GM18951 (cell line): ENCODE data around the gene GTPBP3.

ENCODE experiments used
- POLR2A ChIP-seq: IDR thresholded peaks from 4 replicates; pipeline ENCODE4 v1.6.1; 2011; ENCODE audit warnings: mild to moderate bottlenecking; ENCODE audit not compliant: insufficient read length, insufficient read depth; ENCODE audit errors: extremely low read depth
- in situ Hi-C: fragments of 300-500 bp; cut with MboI; formaldehyde crosslinking; loops from one replicate; pipeline ENCODE4 v1.12.0; 2022; ENCODE audit warnings: low sequenced_read_pairs, mixed read lengths, inconsistent platforms; ENCODE audit not compliant: unreplicated experiment

The GTPBP3 gene

DNA sequence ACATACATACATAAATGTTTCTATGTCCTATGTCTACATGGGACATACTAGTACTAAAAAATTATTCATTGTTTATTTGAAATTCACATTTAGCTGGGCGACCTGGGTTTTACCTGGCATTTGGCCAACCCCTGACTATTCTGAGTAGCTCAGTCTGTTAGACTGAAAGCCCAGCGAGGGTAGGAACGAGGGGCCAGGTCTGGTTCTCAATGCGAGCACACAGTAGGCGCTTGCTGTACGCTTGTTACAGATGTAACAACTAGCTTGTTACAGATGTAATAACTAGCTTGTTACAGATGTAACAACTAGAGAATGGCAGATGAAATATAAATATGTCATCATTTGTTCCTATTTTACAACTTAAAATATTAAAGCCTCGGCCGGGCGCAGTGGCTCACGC is 1.8 kb upstream of the GTPBP3 start:
- no peak for TF ChIP-seq POLR2A
- in situ Hi-C loops = no loop called here

DNA sequence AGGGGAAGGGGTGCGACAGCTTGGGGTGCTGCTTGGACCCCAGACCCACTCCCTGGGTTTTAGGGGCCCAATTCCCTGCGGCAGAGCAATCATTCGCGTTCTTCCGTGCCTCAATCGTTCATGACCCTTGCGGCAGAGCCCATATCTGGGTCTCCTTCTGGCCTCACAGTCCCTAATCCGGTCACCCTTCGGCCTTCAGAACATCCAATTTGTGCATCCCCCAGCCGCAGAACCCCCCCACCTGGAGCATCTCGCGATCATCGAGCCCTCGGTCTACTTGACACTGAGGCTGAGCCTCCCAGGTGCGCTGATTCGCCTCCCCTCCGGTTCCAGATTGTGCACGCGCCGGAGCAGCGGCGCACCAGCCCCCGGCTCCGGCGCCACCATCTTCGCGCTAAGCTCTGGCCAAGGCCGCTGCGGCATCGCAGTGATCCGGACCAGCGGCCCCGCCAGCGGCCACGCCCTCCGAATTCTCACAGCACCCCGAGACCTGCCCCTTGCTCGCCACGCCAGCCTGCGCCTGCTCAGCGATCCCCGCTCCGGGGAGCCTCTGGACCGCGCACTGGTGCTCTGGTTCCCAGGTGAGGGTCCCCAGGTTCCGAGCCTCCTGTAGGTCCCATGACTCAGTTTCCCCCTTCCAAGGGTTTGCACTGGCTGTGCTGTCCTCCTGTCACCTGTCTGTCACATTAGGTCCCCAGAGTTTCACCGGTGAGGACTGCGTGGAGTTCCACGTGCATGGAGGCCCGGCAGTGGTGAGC is 501 bp downstream of the GTPBP3 start:
- TF ChIP-seq POLR2A = no peak
- in situ Hi-C loops = no loop called here

DNA sequence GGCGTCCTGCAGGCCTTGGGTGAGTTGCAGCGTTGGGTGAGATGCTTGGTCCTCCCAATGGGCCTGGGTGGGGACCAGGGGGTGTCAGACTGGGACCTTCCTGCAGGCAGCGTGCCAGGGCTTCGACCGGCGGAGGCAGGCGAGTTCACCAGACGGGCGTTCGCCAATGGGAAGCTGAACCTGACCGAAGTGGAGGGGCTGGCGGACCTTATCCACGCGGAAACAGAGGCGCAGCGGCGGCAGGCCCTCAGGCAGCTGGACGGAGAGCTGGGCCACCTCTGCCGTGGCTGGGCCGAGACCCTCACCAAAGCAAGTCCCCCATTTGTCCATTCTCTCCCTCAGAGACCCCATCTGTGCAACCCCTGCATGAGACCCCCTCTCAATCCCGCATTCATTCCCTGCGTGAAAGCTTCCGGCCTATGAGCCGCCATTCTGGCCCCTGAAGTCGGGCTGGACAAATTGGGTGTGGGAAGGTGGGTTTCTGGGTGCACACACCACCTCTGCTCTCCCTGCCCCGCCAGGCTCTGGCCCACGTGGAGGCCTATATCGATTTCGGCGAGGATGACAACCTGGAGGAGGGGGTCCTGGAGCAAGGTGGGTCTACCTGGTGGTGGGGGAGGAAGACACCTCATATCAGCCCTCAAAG is 1.2 kb downstream of the GTPBP3 start:
- no peak for TF ChIP-seq POLR2A

DNA sequence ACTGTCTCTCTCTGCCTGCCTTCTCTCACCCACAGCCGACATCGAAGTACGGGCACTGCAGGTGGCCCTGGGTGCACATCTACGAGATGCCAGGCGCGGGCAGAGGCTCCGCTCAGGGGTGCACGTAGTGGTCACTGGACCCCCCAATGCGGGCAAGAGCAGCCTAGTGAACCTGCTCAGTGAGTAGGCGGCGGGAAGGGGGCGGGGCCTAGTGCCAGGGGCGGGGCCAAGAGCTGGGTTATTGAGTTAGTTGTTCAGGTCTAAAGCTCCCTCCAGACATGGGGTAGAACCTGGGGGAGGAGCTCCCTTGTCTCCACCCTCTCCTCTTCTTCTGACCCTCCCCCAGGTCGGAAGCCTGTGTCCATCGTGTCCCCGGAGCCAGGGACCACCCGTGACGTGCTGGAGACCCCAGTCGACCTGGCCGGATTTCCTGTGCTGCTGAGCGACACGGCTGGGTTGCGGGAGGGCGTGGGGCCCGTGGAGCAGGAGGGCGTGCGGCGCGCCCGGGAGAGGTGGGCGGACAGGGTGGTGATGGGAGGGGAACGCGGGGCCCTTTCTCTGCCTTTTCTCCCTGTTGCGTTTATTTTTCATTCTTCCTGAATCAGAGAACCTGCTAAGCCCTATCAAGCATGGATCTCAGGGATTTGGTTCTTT is 1.9 kb downstream of the GTPBP3 start:
- no peak for TF ChIP-seq POLR2A
- in situ Hi-C loops = no loop called here

More for the DNA sequence above, 1.2 kb downstream of the GTPBP3 start:
- in situ Hi-C loops = no loop called here

DNA sequence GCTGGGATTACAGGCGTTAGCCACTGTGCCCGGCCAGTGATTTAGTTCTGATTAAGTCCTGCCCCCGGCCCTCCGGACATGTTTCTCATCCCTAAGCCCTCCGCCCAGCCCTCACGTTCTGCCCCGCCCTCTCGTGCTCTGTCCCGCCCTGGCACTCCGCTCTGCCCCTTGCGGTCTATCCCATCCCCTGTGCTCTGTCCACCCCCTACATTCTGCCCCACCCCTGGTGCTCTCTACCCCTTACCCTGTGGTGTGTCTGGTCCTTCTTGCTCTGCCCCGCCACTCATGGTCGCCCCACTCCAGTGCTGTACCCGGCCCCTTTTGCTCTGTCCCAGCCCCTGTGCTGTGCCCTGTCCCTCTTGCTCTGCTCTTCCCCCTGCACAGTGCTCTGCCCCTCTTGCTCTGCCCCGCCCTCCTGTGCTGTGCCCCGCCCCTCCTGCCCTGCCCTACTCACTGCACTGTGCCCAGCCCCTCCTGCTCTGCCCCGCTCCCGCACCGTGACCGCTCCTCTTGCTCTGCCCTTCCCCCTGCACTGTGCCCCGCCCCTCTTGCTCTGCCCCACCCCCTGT is 3.0 kb downstream of the GTPBP3 start:
- TF ChIP-seq POLR2A = no peak
- in situ Hi-C loops = no loop called here

DNA sequence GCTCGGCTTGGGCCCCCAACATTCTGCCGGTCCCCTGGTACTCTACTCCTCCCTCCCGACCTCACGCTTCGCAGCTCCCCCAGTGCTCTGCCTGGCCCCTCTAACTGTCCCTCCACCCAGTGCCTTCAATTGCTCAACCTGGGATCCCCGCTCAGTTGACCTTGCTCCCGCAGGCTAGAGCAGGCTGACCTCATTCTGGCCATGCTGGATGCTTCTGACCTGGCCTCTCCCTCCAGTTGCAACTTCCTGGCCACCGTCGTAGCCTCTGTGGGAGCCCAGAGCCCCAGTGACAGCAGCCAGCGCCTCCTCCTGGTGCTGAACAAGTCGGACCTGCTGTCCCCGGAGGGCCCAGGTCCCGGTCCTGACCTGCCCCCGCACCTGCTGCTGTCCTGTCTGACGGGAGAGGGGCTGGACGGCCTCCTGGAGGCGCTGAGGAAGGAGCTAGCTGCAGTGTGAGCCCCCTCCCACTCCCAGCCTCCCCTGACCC is 3.6 kb downstream of the GTPBP3 start:
- TF ChIP-seq POLR2A = no peak
- in situ Hi-C loops = no loop called here

DNA sequence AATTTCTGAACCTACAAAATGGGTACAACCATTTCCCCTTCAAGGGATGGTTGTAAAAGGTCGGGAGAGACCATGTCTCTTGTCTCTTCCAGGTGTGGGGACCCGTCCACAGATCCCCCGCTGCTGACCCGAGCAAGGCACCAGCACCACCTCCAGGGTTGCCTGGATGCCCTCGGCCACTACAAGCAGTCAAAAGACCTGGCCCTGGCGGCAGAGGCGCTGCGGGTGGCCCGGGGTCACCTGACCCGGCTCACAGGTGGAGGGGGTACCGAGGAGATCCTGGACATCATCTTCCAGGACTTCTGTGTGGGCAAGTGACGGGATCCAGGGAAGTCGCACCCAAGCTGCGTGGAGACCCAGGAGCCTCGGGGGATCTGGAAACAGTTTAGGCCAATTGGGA is 4.0 kb downstream of the GTPBP3 start:
- in situ Hi-C loops = no loop called here
- no peak for TF ChIP-seq POLR2A

DNA sequence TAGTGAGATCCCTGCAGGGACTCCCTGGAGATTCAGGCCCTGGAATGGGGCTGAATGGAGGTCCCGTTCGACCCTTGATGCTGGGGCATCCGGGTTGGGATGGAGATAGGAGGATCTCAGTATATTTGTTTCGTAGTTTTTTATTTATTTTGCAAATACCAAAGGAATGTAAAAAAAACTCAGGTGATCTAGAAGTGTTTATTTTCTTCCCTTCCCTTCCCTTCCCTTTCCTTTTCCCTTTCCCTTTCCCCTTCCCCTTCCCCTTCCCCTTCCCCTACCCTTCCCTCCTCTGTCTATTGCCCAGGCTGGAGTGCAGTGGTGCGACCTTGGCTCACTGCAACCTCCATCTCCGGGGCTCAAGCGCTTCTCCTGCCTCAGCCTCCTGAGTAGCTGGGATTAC is 4.5 kb downstream of the GTPBP3 start:
- no peak for TF ChIP-seq POLR2A
- in situ Hi-C loops = no loop called here

DNA sequence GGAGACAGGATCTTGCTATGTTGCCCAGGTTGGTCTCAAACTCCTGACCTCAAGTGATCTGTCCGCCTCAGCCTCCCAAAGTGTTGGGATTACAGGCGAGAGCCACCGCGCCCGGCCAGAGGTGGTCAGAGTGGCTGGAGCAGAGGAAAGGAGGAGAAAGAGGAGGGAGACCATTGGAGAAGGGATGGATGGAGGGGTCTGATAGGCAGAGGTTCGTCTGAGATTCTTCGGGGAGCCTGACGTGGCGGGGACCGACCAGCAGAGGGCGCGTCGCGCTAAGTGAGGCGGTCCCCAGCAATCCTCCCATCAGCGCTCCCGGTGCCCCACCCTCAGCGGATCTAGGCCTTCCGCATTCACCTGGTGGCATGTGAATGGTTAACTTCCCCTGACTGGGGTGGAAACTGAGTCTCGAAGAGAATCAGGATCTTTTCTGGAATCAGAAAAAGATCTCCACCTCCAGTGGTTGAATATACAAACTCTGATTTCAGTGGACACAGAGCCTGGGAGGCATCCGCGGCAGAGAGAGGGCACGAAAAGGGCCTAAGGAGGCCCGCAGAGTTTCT is 8.8 kb downstream of the GTPBP3 start:
- TF ChIP-seq POLR2A = no peak
- in situ Hi-C loops = loop anchor here (5.0 kb wide), 1 partner anchor 41 kb away; no protein-coding TSS in a partner anchor

DNA sequence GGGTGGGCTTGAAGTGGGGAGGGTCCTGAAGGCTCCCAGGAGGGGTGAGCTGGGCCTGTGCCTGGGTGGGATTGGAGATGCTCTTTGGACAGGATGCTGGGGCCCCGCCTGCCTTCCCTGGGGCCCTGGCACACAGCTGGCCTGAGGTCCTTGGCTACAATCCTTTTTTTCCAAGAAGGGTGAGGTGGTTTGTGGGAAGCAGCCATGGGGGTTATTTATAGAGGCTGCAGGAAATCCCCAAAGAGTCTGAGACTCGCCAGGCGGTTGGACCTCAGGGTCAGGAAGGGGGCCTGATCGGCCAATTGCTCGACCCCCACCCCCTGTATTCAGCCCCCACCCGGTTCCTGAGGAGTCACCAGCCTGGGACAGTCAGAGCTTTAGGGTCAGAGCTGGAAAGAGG is 10.0 kb downstream of the GTPBP3 start:
- in situ Hi-C loops = loop anchor here (5.0 kb wide), 1 partner anchor 40 kb away; no protein-coding TSS in a partner anchor
- no peak for TF ChIP-seq POLR2A

DNA sequence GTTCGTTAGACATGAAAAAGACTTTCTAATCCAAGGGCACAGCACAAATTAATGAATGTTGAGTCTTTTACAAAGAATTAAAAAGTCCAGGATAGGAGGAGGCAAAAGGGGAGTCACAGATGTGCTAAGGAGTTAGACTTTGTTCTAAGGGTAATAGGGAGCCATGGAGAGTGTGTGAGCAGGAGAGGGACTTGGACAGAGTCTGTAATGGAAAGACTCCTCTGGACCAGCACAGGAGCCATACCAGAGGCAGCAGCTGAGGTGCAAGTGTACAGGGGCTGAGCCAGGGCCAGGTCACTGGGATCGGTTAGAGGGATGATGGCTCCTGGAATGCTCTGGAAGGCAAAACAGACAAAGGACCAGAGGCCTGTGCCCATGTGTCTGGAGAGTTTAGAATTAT is 10.5 kb downstream of the GTPBP3 start:
- in situ Hi-C loops = loop anchor here (5.0 kb wide), 1 partner anchor 39 kb away; no protein-coding TSS in a partner anchor

DNA sequence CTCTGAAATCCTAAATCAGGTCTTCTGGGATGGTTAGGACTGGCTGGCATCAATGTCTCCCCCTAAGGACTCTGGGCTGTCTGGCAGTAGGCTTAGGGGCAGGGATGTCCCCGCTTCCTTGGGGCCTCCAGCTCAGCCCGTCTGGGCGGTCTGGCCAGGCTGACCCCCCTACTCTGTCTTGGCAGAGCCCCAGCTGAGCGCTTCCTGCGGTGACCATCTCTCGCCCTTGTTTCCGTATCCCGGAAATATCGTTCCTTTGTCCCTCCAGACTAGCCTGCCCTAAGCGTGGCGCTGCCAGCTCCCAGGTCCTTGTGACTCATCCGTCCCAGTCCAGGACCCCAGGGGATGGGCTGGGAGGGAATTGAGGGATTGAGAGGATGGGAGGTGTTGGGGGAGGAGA is 11.3 kb downstream of the GTPBP3 start:
- TF ChIP-seq POLR2A = no peak
- in situ Hi-C loops = loop anchor here (5.0 kb wide), 1 partner anchor 39 kb away; no protein-coding TSS in a partner anchor

More for the DNA sequence above, 10.5 kb downstream of the GTPBP3 start:
- TF ChIP-seq POLR2A = no peak
